GM19438 (cell line): ENCODE measurements around the gene KRT39.
"Not testable (repeated sequence)": the region's sequence is repeated elsewhere in the genome, so short reads cannot be mapped to it uniquely, and the experiment has no call there.

Source experiments
- ATAC-seq: cut with Tn5 transposase; IDR thresholded peaks from one replicate; pipeline ENCODE4 v1.9.1; 2021; ENCODE audit warnings: low read depth; ENCODE audit not compliant: unreplicated experiment

The KRT39 gene

GRCh38 chr17:40966848-40967247 lies at the start of gene KRT39:
Gene KRT39 (minus strand): TSS chr17:40966948. CDS start chr17:40966856, 92 bp downstream.
- ATAC-seq = no peak

GRCh38 chr17:41015454-41015853 lies 48.7 kb upstream of the KRT39 start:
- ATAC-seq = no peak

- ATAC-seq = no peak
Observed at GRCh38 chr17:41013606-41014005, 46.9 kb upstream of the KRT39 start.

- no peak for ATAC-seq
Observed at GRCh38 chr17:41013181-41013580, 46.4 kb upstream of the KRT39 start.

GRCh38 chr17:41012326-41013120 lies 45.8 kb upstream of the KRT39 start:
- ATAC-seq = no peak

- no peak for ATAC-seq
Observed at GRCh38 chr17:41010441-41010840, 43.7 kb upstream of the KRT39 start.

- no peak for ATAC-seq
Observed at GRCh38 chr17:41009936-41010335, 43.2 kb upstream of the KRT39 start.

- no peak for ATAC-seq
Observed at GRCh38 chr17:41009301-41009760, 42.6 kb upstream of the KRT39 start.

GRCh38 chr17:41008811-41009210 lies 42.1 kb upstream of the KRT39 start, which contains the start of gene KRTAP3-1:
Gene KRTAP3-1 (minus strand): TSS chr17:41009128. CDS start chr17:41009074, 54 bp downstream.
- no peak for ATAC-seq

GRCh38 chr17:41004397-41004796 lies 37.6 kb upstream of the KRT39 start:
- no peak for ATAC-seq

- ATAC-seq = no peak
Observed at GRCh38 chr17:41003926-41004325, 37.2 kb upstream of the KRT39 start.

GRCh38 chr17:41002814-41003213 lies 36.1 kb upstream of the KRT39 start:
- no peak for ATAC-seq

GRCh38 chr17:41001795-41002194 lies 35.0 kb upstream of the KRT39 start:
- ATAC-seq = no peak

- not testable (repeated sequence) for ATAC-seq
Observed at GRCh38 chr17:40999563-40999962, 32.8 kb upstream of the KRT39 start, which contains the start of gene KRTAP3-2. Gene KRTAP3-2 (minus strand): TSS chr17:40999906. CDS start chr17:40999853, 53 bp downstream.

GRCh38 chr17:40997361-40997760 lies 30.6 kb upstream of the KRT39 start:
- ATAC-seq = no peak

GRCh38 chr17:40996829-40997228 lies 30.1 kb upstream of the KRT39 start:
- ATAC-seq = no peak

GRCh38 chr17:40995116-40995515 lies 28.4 kb upstream of the KRT39 start:
- no peak for ATAC-seq

GRCh38 chr17:40993839-40994238 lies 27.1 kb upstream of the KRT39 start, which contains the start of gene KRTAP3-3:
Gene KRTAP3-3 (minus strand): TSS chr17:40994164. CDS start chr17:40994097, 67 bp downstream.
- no peak for ATAC-seq

GRCh38 chr17:40993084-40993483 lies 26.3 kb upstream of the KRT39 start:
- ATAC-seq = no peak

GRCh38 chr17:40992666-40993065 lies 25.9 kb upstream of the KRT39 start:
- no peak for ATAC-seq

- no peak for ATAC-seq
Observed at GRCh38 chr17:40986920-40987319, 20.2 kb upstream of the KRT39 start.

- no peak for ATAC-seq
Observed at GRCh38 chr17:40984226-40984625, 17.5 kb upstream of the KRT39 start, which contains the start of gene KRT40. Gene KRT40 (minus strand): TSS chr17:40984326. CDS start chr17:40984273, 53 bp downstream.
